Raji (cell line): ENCODE measurements around the gene SUPT3H.

Experiments used
- POLR2A ChIP-seq: IDR thresholded peaks from 2 replicates; pipeline ENCODE4 v1.6.1; 2011; ENCODE audit warnings: low read depth, low read length, control low read depth; ENCODE audit not compliant: insufficient read depth

SUPT3H gene

DNA sequence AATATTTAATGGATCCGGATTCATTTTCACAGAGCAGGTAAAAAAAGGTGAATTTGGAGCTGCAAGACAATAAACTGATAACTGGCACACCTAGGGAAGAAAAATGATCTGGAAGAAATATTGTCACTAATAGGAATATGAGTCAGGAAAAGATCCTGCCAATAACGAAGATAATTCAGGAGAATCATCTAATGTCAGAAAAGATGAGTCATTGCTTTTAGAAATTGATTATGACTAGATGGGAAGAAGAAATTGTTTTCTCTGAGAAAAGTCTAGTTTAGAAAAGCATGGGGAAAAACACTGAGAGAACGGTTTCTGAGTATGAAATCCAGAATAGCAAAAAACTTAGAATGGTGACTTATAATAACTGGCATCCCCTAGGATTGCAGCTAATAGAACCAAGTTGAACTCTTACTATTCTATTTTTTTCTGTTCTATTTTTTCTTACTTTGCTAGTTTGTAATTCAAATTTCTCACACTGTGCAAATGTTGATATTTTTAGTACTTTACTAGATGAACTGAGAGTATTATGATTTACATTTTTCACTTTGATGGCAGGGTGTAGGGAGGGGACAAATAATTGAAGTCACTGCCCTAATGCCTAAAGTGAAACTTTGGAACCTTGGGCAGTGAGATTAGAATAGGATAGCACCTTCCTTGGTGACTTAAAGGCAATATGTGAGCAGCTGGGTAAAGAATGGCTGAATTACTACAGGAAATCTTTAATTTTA lies 38.2 kb upstream of the SUPT3H start:
- no peak for TF ChIP-seq POLR2A

DNA sequence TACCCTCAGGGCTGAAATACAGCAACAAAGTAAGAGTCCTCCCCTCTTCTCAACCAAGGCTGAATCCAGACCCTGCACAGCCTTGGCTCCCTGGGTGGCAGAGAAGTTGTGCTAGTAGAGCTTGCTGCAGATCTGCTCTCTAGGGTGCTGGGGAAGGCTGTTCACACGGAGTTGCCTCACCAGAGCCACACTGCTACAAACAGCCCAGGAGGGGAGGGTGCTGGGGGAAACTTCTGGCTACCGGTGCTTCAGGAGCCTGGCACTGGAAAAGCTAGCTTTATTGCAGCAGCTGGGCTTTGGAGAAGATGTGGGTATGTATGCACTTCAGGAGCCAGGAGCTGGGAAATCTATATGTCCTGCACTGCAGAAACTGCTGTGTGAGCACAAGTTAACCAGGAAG lies 37.6 kb upstream of the SUPT3H start:
- TF ChIP-seq POLR2A: no peak

DNA sequence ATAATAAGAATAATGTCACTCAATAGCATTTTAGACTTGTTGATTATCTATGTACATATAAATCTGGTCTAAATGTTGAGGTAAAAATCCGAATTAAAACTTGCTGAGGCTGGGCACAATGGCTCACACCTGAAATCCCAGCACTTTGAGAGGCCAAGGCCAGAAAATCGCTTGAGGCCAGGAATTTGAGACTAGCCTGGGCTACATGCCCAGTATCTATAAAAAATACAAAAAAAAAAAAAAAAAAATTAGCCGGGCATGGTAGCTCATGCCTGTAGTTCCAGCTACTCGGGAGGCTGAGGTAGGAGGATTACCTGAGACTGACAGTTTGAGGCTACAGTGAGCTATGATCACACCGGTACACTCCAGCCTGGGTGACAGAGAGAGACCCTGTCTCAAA lies 34.2 kb upstream of the SUPT3H start:
- TF ChIP-seq POLR2A: no peak

DNA sequence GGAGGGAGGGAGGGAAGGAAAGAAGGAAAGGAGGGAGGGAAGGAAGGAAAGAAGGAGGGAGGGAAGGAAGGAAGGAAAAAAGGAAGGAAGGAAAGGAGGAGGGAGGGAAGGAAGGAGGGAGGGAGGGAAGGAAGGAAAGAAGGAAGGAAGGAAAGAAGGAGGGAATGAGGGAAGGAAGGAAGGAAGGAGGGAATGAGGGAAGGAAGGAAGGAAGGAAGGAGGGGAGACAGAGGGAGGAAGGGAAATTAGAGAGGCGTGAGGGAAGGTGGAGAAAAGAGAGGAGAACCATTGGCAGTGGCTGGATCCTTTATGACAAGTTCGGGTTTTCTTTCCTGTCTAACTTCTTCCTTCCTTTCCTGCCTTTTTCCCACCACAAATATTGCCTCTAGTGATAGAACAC lies 22.3 kb upstream of the SUPT3H start:
- TF ChIP-seq POLR2A: no peak

DNA sequence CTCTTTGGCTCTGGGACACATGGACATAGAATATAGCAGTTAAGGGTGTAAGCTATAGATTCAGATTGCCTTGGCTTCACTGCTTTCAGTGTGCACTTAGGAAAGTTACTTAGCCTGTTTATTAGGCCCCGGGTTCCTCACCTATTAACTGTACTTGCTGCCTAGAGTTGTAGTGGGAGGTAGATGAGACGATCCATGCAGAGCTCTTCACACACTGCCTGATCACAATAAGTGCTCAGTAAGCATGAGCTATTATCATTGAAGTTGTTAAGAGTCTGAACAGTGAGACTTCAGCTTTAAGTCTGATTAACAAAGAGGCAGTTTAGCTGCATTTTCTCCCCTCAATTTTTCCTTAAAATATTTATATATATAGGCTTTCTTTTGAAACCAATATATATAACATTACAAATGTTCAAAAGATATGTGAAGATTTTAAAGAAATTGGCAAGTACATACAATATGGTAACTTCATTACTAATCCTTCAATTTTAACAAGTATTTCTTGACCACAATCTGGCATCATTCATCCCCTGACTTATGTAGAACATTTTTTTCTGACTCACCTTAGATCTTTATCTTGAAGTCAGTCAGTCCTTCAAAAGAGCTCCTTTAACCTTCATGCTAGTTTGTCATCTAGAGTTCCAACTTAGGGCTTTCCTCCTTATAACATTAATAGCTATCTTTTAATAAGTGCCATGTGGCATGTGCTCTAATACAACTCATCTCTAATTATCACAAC lies 20.5 kb upstream of the SUPT3H start:
- TF ChIP-seq POLR2A: no peak

DNA sequence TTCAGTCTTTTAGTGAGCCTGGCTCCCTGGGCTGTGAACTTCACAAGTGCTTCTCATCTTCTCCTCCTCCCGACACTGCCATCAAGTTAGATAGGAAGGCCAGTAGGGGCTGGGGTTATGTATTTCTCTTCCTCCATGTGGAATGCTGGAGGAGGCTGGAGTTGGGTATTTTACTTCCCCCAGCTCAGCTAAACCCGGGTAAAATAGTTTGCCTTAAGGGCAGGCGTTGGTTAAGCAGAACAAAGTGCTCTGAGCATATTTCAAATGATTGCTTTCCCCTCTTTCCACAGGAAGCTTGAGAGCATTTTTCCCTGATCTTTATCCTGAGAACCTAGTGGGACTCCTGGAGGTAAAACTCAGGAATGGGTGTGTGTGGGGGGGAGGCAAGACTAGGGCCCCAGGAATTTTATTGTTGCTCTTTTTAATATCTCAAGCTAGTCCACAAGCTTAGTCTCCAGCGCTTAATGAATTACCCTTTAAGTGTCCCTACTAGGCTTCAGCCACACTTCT lies 16.9 kb upstream of the SUPT3H start:
- no peak for TF ChIP-seq POLR2A

DNA sequence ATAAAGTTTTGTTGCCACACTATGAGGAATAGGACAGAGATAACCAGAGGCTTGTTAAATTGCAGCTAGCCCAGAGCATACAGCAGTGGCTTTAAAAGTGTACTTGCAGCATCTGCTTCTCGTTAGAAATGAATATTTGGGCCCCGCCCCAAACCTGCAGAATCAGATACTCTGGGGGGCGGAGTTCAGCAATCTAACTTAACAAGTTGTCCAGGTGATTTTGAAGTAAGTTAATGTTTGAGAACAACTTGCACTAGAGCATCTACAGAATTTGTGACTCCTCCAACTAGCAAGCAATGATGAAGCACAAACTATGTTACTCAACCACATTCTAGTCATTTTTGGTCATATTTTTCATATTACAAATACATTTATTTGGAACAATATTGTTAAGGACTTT lies 10.6 kb upstream of the SUPT3H start:
- no peak for TF ChIP-seq POLR2A

DNA sequence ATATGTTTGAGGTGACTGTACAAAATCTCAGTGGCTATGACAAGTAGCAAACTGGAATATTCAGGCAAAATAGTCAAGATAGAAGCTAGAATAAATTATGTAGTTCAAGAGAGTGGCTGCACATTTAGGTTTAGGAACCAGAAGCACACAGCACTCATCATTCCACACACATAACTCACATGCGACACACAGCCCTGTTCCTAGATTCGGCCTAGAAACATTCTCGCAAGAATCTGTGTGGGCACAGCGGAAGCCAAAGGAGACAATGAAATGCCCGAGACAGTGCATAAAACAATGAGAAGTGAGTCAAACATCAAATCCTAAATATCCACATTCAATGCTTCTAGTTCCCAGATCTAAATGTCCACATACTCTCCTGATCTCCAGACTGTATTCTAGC lies 9.5 kb upstream of the SUPT3H start:
- TF ChIP-seq POLR2A: no peak

DNA sequence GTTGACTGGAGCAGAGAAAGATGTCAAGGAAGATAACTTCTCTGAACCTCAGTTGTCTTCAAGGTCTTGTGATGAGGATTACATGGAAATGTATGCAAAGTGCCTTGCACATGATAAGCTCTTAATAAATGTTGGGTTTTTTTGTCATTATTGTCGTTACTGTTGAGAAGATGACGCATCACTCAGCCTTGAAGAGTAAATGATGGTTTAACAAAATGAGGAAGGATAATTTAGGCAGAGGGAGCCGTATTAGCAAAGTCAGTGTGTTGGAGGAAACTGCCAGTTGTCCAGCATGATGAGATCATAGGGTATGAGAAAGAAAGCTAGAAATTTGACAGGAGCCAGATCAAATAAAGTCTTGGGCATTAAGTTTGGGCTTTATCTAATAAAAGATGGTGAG lies 8.8 kb upstream of the SUPT3H start:
- no peak for TF ChIP-seq POLR2A

DNA sequence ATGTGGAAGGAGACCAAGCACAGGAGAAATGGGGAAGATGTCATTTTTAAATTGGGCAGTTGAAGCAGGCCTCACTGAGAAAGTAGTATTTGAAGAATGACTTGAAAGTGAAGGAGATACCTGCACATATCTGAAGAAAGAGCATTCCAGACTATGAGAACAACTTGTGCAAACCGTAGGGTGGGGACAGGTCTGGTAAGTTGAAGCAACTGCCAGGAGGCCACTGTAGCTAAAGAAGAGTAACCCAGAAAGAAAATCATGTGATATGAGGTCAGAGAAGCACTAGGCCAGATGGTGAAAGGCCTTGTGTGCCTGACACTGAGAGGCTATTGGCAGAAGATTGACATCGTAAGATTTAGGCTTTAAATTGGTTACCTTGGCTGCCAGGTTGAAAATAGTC lies 4.7 kb upstream of the SUPT3H start:
- TF ChIP-seq POLR2A: no peak

DNA sequence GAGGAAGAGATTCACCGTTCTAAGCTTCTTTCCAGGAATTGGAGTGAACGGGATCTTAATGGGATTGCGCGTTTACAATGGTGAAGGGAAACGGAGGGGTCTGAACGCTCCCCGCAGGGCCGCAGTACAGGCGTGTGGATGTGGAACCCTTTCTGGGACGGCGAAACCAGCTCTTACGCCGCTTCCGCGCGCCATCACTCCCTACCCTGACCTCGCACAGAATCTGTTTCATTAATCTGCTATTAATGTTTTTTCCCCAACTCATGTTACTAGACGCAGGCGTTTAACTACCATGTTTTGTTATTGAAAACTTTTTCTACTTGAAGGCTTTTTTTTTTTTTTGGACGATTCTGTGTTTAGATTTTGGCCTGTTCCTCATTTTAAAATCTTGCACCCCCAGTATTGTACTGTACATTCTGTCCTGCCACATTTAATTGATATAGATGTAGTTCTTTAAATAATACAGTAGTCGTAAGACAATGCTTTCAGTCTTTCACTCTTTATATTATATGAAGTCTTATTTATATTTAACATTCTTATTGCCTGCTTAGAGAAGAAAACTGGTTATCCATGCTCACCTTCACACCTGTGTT lies 696 bp upstream of the SUPT3H start:
- TF ChIP-seq POLR2A: no peak

DNA sequence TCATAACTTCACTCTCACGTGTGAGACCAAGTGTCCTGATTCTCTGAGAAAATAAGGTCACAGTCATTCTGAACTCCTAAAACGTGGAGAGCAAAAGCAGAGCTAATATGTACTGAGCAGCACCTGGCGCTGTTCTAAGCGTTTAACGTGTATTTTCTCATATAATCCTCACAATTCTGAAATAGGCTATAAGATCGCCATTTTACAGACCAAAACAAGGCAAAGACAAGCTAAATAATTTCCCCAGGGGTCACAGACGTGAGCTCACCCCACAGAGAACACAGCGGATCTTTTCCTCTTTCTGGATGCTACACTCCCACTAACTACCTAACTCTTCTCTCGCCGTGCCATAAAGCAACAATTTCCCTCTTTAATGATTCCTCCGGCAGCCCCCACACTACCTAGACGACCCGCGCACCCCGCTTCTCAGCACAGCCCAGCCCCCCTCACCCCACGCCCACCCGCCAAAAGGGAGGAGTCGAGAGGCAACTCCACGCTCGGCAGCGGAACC lies 636 bp downstream of the SUPT3H start:
- no peak; the same call in 1 of the 2 replicates for TF ChIP-seq POLR2A

DNA sequence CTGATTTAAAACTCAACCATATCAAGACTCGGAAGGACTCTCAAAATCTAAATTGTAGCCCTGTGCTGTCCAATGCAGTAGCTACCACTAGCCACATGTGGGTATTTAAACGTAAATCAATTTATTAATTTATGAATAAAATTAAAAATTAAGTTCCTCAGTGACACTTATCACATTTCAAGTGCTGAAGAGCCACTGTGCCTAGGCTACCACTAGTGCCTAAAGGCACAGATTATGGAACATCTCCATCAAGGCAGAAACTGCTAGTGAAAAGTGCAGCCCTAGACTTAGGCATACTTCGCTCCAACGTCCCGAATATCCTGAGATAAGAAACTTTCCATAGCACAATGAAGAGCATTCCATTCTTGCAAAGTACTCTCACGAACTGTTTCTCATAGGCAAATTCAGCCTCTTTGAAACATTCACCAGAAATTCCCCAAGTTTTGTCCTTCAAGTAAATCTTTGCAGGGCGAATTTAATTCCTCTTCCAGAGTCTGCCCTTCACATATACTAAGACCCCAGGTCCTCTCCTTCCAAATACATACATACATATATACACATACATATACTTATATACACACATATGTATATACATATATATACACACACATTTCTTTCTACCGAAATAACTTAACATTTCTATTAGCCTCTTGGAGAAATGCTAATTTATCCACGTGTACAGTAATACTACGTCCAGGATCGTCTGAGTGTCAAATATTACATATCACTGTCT lies 1.3 kb downstream of the SUPT3H start:
- no peak for TF ChIP-seq POLR2A

DNA sequence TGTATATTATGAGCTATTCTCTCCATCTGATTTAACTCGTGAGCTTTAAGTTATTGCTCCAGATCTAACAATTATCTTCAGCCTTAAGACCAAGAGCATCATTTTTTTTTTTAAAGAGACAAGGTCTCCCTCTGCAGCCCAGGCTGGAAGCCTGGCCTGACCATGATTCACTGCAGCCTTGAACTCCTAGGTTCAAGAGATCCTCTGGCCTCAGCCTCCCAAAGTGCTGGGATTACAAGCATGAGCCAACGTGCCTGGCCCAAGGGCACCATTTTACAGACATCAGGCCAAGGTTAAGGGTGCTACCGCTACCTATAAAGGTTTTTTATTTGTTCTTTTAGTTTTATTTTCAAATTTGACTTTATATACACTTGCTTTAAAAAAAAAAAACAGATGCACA lies 2.3 kb downstream of the SUPT3H start:
- no peak for TF ChIP-seq POLR2A

DNA sequence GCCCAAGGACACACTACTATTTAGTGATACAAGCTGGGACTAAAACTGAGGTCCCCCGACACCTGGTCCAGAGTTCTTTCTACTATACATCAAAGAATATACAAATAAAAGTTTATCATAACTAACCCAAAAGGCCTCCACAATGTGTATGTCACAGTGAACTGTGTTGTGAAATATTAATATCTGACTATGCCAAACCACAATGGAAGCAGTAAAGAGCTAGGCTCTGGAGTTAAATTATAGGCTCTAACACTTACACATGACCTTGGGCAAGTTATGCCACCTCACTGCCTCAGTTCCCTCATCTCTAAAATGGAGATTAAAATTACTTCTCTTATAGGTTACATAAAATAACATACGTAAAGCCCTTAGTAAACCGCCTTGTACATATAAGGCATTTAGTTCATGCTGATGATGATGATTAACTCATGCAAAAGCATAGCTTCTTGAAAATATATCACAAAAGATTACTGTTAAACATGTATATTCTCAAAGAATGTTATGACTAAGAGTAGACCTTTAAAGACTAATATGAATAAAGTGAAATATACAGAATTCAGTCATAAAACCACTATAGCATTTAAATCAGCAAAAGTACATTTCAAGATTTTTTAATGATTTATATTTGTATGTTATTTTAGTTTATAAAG lies 5.7 kb downstream of the SUPT3H start:
- TF ChIP-seq POLR2A: no peak

DNA sequence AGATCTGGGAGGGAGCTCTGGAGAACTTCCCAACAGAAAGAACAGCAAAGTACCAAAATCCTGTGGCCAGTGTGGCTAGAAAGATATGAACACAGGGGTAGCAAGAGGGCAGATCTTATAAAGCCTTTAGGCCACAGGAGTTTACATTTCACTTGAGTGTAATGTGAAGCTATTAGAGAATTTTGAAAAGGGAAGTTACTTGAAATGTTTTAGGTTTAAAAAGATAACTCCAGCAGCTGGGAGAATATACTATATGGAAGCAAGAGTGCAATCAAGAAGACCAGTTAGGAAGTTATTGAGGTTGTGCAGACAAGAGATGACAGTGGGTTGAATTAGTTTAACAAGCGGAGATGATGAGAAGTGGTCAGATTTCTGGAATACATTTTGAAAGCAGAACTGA lies 7.9 kb downstream of the SUPT3H start:
- no peak for TF ChIP-seq POLR2A
